ENCODE results near the gene CREBL2. TPM values are rescaled to one million over a fixed set of nuclear protein-coding genes. Genes with fewer than 3 reads are reported as not detected.
A peak's percentile ranks its signal among the peaks of the same experiment; 100 is the strongest.
"Not testable (repeated sequence)": the region's sequence is repeated elsewhere in the genome, so short reads cannot be mapped to it uniquely, and the experiment has no call there.

Gene CREBL2
- total and polyA plus RNA-seq, 7 experiments from 2014 or later: 17.3 to 46.5 (median 35.9) TPM

GRCh38 chr12:12613344-12613743 is 1.7 kb downstream of the CREBL2 start:
- Histone ChIP-seq H3K27me3 (ENCODE audit: control insufficient read depth in 2 of 2, insufficient read depth in 2 of 2, low read length in 2 of 2) (no peaks in the 10 kb centered on the region), H3K27ac (ENCODE audit: low read depth, low read length) (peak overlapping the region; percentile 98), H3K9me3 (ENCODE audit: control insufficient read depth in 2 of 3, low read length in 3 of 3) (no peaks in the 10 kb centered on the region), H3K4me3 (ENCODE audit: low read length) (peak overlapping the region; percentile 32), H3K4me1 (ENCODE audit: control insufficient read depth in 2 of 2, insufficient read depth in 2 of 2, low read length in 2 of 2) (peaks cover 12 to 25% of the 10 kb centered on the region in 2 donors), H3K36me3 (ENCODE audit: control insufficient read depth in 2 of 3, insufficient read depth in 3 of 3, low read length in 3 of 3) (peaks cover 0 to 7% (median 0%) of the 10 kb centered on the region in 3 experiments)
- no peak for ATAC-seq
- Mint-ChIP-seq H3K9me3 (peaks cover 0 to 4% (median 0%) of the 10 kb centered on the region in 11 donors), H3K36me3 (peaks cover 4 to 15% (median 14%) of the 10 kb centered on the region in 5 donors), H3K27me3 (no peaks in the 10 kb centered on the region), H3K27ac (peak overlapping the region; percentile 68 to 100 (median 99)), H3K4me3 (peak overlapping the region; percentile 84 to 99 (median 93)), H3K4me1 (peaks cover 43 to 79% (median 63%) of the 10 kb centered on the region in 7 donors)
- POLR2A ChIA-PET: interaction anchor here (0.6 to 3.0 kb wide), 11 partner anchors 10 to 254 kb away, joined by 3 to 40 read pairs (median 5); no protein-coding TSS in a partner anchor
- intact Hi-C loops (cut with micrococcal nuclease): loop anchor here (2.0 to 5.0 kb wide), 5 partner anchors 34 to 131 kb away; partner anchors contain the start of gene CDKN1B (in 1 of the 2)
- peak in 4 of 9 donors; percentile 5 to 26 (median 9) for DNase-seq
- CTCF ChIA-PET: interaction anchor here (1.2 to 1.3 kb wide), 2 partner anchors 42 to 43 kb away, joined by 3 to 4 read pairs; no protein-coding TSS in a partner anchor

DNA sequence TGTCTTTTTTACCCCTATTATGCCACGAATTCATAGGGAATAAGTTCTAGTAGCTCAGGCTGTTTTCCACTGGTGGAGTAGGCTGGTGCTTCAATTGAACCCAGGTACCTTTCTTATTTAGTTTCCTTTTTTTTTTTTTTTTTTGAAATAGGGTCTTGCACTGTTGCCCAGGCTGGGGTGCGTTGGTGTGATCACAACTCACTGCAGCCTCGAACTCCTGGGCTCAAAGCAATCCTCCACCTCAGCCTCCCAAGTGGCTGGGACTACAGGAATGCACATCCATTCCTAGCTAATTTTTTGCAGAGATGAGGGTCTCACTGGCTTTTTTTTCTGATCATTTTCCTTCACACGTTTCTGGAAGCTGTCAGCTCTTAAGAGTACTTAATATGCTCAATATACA is 2.7 kb downstream of the CREBL2 start:
- peaks cover 0 to 4% (median 0%) of the 10 kb centered on the region in 11 donors for H3K9me3 Mint-ChIP-seq
- Histone ChIP-seq H3K9me3 (ENCODE audit: control insufficient read depth in 2 of 3, low read length in 3 of 3) (no peaks in the 10 kb centered on the region), H3K27me3 (ENCODE audit: control insufficient read depth in 2 of 2, insufficient read depth in 2 of 2, low read length in 2 of 2) (no peaks in the 10 kb centered on the region), H3K4me1 (ENCODE audit: control insufficient read depth in 2 of 2, insufficient read depth in 2 of 2, low read length in 2 of 2) (peaks cover 12 to 25% of the 10 kb centered on the region in 2 donors), H3K36me3 (ENCODE audit: control insufficient read depth in 2 of 3, insufficient read depth in 3 of 3, low read length in 3 of 3) (peaks cover 0 to 7% (median 0%) of the 10 kb centered on the region in 3 experiments), H3K27ac (ENCODE audit: low read depth, low read length) (no peak overlapping the region), H3K4me3 (ENCODE audit: low read length) (no peak overlapping the region)
- CTCF ChIA-PET: interaction anchor here (1.2 kb wide), 1 partner anchor 41 kb away, joined by 4 read pairs; no protein-coding TSS in a partner anchor
- no peaks in the 10 kb centered on the region for H3K27me3 Mint-ChIP-seq
- POLR2A ChIA-PET: interaction anchor here (0.6 to 2.0 kb wide), 5 partner anchors 9 to 113 kb away, joined by 3 to 9 read pairs (median 5); no protein-coding TSS in a partner anchor
- ATAC-seq (no peak), DNase-seq (no peak)
- H3K4me3 Mint-ChIP-seq: peak overlapping the region in 9 of 10 donors; percentile 45 to 98 (median 54)
- peak overlapping the region in 8 of 9 donors; percentile 14 to 100 (median 95) for H3K27ac Mint-ChIP-seq
- peaks cover 43 to 76% (median 63%) of the 10 kb centered on the region in 7 donors for H3K4me1 Mint-ChIP-seq
- intact Hi-C loops (cut with micrococcal nuclease): loop anchor here (5.0 kb wide), 3 partner anchors 33 to 132 kb away; partner anchors contain the start of gene CDKN1B (in 1 of the 2)
- peaks cover 4 to 18% (median 15%) of the 10 kb centered on the region in 5 donors for H3K36me3 Mint-ChIP-seq

- Mint-ChIP-seq H3K9me3 (peaks cover 0 to 4% (median 0%) of the 10 kb centered on the region in 11 donors), H3K27me3 (no peaks in the 10 kb centered on the region), H3K36me3 (peaks cover 4 to 30% (median 20%) of the 10 kb centered on the region in 5 donors), H3K4me3 (peak overlapping the region; percentile 29 to 74 (median 64)), H3K4me1 (peaks cover 39 to 84% (median 67%) of the 10 kb centered on the region in 7 donors), H3K27ac (peak overlapping the region; percentile 44 to 87 (median 70))
- ChIA-PET CTCF (interaction anchor here (0.7 kb wide), 1 partner anchor 121 kb away, joined by 3 read pairs; no protein-coding TSS in a partner anchor), POLR2A (interaction anchor here (0.7 to 2.1 kb wide), 8 partner anchors 8 to 259 kb away, joined by 3 to 7 read pairs (median 5); partner anchors contain the start of gene BORCS5)
- H3K9me3 ChIP-seq (ENCODE audit: control insufficient read depth in 2 of 3, low read length in 3 of 3): no peaks in the 10 kb centered on the region
- no peaks in the 10 kb centered on the region for H3K27me3 ChIP-seq (ENCODE audit: control insufficient read depth in 2 of 2, insufficient read depth in 2 of 2, low read length in 2 of 2)
- peak in 4 of 9 donors; percentile 22 to 37 (median 28) for DNase-seq
- peaks cover 20 to 35% of the 10 kb centered on the region in 2 donors for H3K4me1 ChIP-seq (ENCODE audit: control insufficient read depth in 2 of 2, insufficient read depth in 2 of 2, low read length in 2 of 2)
- intact Hi-C loops (cut with micrococcal nuclease): loop anchor here in 1 of 2 donors (1.0 kb wide), 1 partner anchor 13 kb away; no protein-coding TSS in a partner anchor
- H3K4me3 ChIP-seq (ENCODE audit: low read length): no peak overlapping the region
- peak overlapping the region; percentile 60 for H3K27ac ChIP-seq (ENCODE audit: low read depth, low read length)
- peaks cover 0 to 7% (median 0%) of the 10 kb centered on the region in 3 experiments for H3K36me3 ChIP-seq (ENCODE audit: control insufficient read depth in 2 of 3, insufficient read depth in 3 of 3, low read length in 3 of 3)
- no peak for ATAC-seq
These were observed 5.0 kb downstream of the CREBL2 start for GRCh38 chr12:12616512-12617310.

DNA sequence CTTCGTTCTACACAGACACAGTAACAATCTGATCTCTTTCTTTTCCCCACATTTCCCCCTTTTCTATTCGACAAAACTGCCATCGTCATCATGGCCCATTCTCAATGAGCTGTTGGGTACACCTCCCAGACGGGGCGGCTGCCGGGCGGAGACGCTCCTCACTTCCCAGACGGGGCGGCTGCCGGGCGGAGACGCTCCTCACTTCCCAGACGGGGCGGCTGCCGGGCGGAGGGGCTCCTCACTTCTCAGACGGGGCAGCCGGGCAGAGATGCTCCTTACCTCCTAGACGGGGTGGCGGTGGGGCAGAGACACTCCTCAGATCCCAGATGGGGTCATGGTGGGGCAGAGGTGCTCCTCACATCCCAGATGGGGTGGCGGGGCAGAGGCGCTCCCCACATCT is 6.4 kb downstream of the CREBL2 start:
- peaks cover 29 to 46% of the 10 kb centered on the region in 2 donors for H3K4me1 ChIP-seq (ENCODE audit: control insufficient read depth in 2 of 2, insufficient read depth in 2 of 2, low read length in 2 of 2)
- H3K27ac Mint-ChIP-seq; H3K27me3 ChIP-seq (ENCODE audit: control insufficient read depth in 2 of 2, insufficient read depth in 2 of 2, low read length in 2 of 2); DNase-seq; H3K27me3 Mint-ChIP-seq; H3K9me3 ChIP-seq (ENCODE audit: control insufficient read depth in 2 of 3, low read length in 3 of 3); H3K4me3 Mint-ChIP-seq; H3K36me3 ChIP-seq (ENCODE audit: control insufficient read depth in 2 of 3, insufficient read depth in 3 of 3, low read length in 3 of 3); H3K4me3 ChIP-seq (ENCODE audit: low read length); intact Hi-C loops (cut with micrococcal nuclease); ATAC-seq; H3K9me3 Mint-ChIP-seq; CTCF ChIA-PET; H3K27ac ChIP-seq (ENCODE audit: low read depth, low read length): not testable (repeated sequence)
- Mint-ChIP-seq H3K4me1 (peaks cover 42 to 89% (median 74%) of the 10 kb centered on the region in 7 donors), H3K36me3 (peaks cover 4 to 31% (median 20%) of the 10 kb centered on the region in 5 donors)
- POLR2A ChIA-PET: interaction anchor here (1.1 kb wide), 1 partner anchor 97 kb away, joined by 3 read pairs; no protein-coding TSS in a partner anchor

- Mint-ChIP-seq H3K4me3 (peak overlapping the region in 7 of 10 donors; percentile 1 to 76 (median 27)), H3K9me3 (peaks cover 0 to 6% (median 0%) of the 10 kb centered on the region in 11 donors), H3K4me1 (peaks cover 44 to 91% (median 83%) of the 10 kb centered on the region in 7 donors), H3K27me3 (no peaks in the 10 kb centered on the region), H3K36me3 (peaks cover 0 to 46% (median 30%) of the 10 kb centered on the region in 5 donors), H3K27ac (peak overlapping the region in 8 of 9 donors; percentile 70 to 95 (median 86))
- Histone ChIP-seq H3K4me3 (ENCODE audit: low read length) (no peak overlapping the region), H3K27ac (ENCODE audit: low read depth, low read length) (peak overlapping the region; percentile 6), H3K36me3 (ENCODE audit: control insufficient read depth in 2 of 3, insufficient read depth in 3 of 3, low read length in 3 of 3) (no peaks in the 10 kb centered on the region), H3K4me1 (ENCODE audit: control insufficient read depth in 2 of 2, insufficient read depth in 2 of 2, low read length in 2 of 2) (peaks cover 30 to 54% of the 10 kb centered on the region in 2 donors), H3K27me3 (ENCODE audit: control insufficient read depth in 2 of 2, insufficient read depth in 2 of 2, low read length in 2 of 2) (no peaks in the 10 kb centered on the region), H3K9me3 (ENCODE audit: control insufficient read depth in 2 of 3, low read length in 3 of 3) (no peaks in the 10 kb centered on the region)
- DNase-seq (no peak), ATAC-seq (no peak)
- intact Hi-C loops (cut with micrococcal nuclease): loop anchor here (5.0 kb wide), 2 partner anchors 36 to 39 kb away; no protein-coding TSS in a partner anchor
- CTCF ChIA-PET: no interaction called here
- POLR2A ChIA-PET: interaction anchor here (0.8 to 4.0 kb wide), 4 partner anchors 8 to 263 kb away, joined by 3 to 40 read pairs (median 4); partner anchors contain the start of gene CREBL2
These were observed 9.1 kb downstream of the CREBL2 start for GRCh38 chr12:12620730-12621315.

Data from naive thymus-derived CD4-positive, alpha-beta T cell (primary cell).